Measurements from ENCODE around the gene ZNF71.

ZNF71 gene

GRCh38 chr19:56594783-56595547 lies at the start of gene ZNF71:
Gene ZNF71, plus strand, starts transcription at chr19:56595302. Its CDS starts 6,257 bp downstream, at chr19:56601559.
- peak; percentile 68 for DNase-seq (ENCODE audit: low read depth)

- DNase-seq (ENCODE audit: low read depth), result no peak
Measured at GRCh38 chr19:56547535-56547934, 47.6 kb upstream of the ZNF71 start.

GRCh38 chr19:56554272-56554869 lies 40.7 kb upstream of the ZNF71 start:
- DNase-seq (ENCODE audit: low read depth), result no peak

GRCh38 chr19:56562766-56563165 lies 32.3 kb upstream of the ZNF71 start:
- no peak for DNase-seq (ENCODE audit: low read depth)

GRCh38 chr19:56566904-56567273 lies 28.2 kb upstream of the ZNF71 start:
- peak; percentile 2 for DNase-seq (ENCODE audit: low read depth)

- peak; percentile 75 for DNase-seq (ENCODE audit: low read depth)
Measured at GRCh38 chr19:56567274-56568120, 27.6 kb upstream of the ZNF71 start, which contains the start of gene ZNF470. Gene ZNF470, plus strand, starts transcription at chr19:56567468. Its CDS starts 2,844 bp downstream, at chr19:56570312.

GRCh38 chr19:56572589-56572988 lies 22.5 kb upstream of the ZNF71 start:
- no peak for DNase-seq (ENCODE audit: low read depth)

- no peak for DNase-seq (ENCODE audit: low read depth)
Measured at GRCh38 chr19:56573914-56574313, 21.2 kb upstream of the ZNF71 start.

GRCh38 chr19:56577719-56578602 lies 17.1 kb upstream of the ZNF71 start:
- DNase-seq (ENCODE audit: low read depth), result no peak

- no peak for DNase-seq (ENCODE audit: low read depth)
Measured at GRCh38 chr19:56594446-56594782, 688 bp upstream of the ZNF71 start.

- no peak for DNase-seq (ENCODE audit: low read depth)
Measured at GRCh38 chr19:56595548-56595899, 422 bp downstream of the ZNF71 start.

- DNase-seq (ENCODE audit: low read depth), result no peak
Measured at GRCh38 chr19:56596676-56597075, 1.6 kb downstream of the ZNF71 start.

- no peak for DNase-seq (ENCODE audit: low read depth)
Measured at GRCh38 chr19:56597696-56598095, 2.6 kb downstream of the ZNF71 start.

GRCh38 chr19:56601375-56601774 lies 6.3 kb downstream of the ZNF71 start:
- no peak for DNase-seq (ENCODE audit: low read depth)

GRCh38 chr19:56603829-56604228 lies 8.7 kb downstream of the ZNF71 start:
- DNase-seq (ENCODE audit: low read depth), result no peak

GRCh38 chr19:56608274-56608964 lies 13.3 kb downstream of the ZNF71 start:
- no peak for DNase-seq (ENCODE audit: low read depth)

- no peak for DNase-seq (ENCODE audit: low read depth)
Measured at GRCh38 chr19:56611288-56611687, 16.2 kb downstream of the ZNF71 start.

- DNase-seq (ENCODE audit: low read depth), result no peak
Measured at GRCh38 chr19:56612737-56613136, 17.6 kb downstream of the ZNF71 start.

- DNase-seq (ENCODE audit: low read depth), result no peak
Measured at GRCh38 chr19:56613639-56614038, 18.5 kb downstream of the ZNF71 start.

GRCh38 chr19:56617531-56617930 lies 22.4 kb downstream of the ZNF71 start:
- DNase-seq (ENCODE audit: low read depth), result no peak

GRCh38 chr19:56619121-56619520 lies 24.0 kb downstream of the ZNF71 start:
- no peak for DNase-seq (ENCODE audit: low read depth)

Measured in stimulated activated CD8-positive, alpha-beta memory T cell treated with anti-CD3 and anti-CD28 coated beads, Interleukin-15, amount 100 ng/mL, for 1 hour (primary cell).